HG03135 (cell line): Measurements from ENCODE around the gene CANT1.

Source experiments
- ATAC-seq: cut with Tn5 transposase; IDR thresholded peaks from one replicate; pipeline ENCODE4 v1.9.1; 2021; ENCODE audit warnings: mild to moderate bottlenecking, moderate library complexity; ENCODE audit not compliant: unreplicated experiment

Gene CANT1

GRCh38 chr17:79009397-79010303, at the start of gene CANT1:
CANT1 (minus strand) TSS chr17:79009764; CDS start chr17:78997622, 12,142 bp downstream.
- ATAC-seq = peak; percentile 85

- no peak for ATAC-seq
Observed at GRCh38 chr17:79057737-79058385, 48.3 kb upstream of the CANT1 start.

DNA sequence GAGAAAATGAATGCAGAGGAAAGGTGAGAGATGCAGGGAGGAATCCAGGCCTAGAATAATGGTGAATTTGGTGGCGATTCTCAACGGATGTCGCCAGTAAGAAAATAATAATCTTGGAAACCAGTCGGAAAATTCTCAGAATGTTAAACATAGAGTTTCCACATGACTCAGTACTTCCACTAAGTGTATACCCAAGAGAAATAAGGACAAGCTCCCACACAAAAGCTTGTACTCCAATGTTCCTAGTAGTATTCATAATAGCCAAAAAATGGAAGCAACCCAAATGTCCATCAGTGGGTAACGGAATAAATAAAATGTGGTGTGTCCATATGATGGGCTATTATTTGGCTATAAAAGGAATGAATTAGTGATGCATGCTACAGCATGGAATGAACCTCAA, 45.6 kb upstream of the CANT1 start:
- ATAC-seq = no peak

DNA sequence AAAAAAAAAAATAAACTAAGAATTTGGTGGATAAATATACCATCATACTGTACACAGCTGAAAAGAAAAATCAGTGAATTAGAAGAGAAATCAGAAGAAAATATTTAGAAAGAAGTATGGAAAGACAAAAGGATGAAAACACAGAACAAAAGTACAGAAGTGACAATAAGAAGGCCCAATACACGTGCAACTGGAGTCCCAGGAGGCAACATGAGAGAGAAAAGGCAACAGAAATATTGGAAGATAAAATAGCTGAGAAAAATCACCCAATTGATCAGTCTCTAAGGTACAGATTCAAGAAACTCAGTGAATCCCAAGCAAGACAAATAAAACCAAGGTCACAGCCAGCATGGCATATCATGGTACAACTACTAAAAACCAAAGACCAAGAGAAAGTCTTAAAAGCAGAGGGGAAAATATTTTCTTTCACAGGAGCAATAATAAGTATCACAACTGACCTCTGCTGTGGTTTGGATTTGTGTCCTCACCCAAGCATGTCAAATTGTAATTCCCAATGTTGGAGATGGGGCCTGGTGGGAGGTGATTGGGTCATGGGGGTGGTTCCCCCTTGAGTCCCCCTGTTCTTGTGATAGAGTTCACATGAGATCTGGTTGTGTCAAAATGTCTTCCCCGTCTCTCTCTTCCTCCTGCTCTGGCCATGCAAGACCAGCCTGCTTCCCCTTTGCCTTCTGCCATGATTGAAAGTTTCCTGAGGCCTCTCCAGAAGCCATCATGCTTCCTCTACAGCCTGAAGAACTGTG, 44.8 kb upstream of the CANT1 start:
- ATAC-seq = no peak

- ATAC-seq = no peak
Observed at GRCh38 chr17:79053251-79053925, 43.8 kb upstream of the CANT1 start.

DNA sequence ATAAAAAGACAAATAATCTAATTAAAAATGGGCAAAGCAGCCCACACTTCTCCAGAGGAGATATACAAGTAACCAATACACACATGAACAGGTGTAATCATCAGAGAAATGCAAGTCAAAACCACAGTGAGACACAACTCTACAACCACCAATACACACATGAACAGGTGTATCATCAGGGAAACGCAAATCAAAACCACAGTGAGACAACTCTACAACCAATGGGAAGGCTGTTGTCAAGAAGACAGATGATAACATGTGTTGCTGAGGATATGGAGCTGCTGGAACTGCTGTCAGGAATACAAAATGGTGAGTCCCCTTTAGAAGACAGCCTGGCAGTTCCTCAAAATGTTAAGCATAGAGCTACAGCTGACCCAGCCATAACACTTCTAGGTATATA, 42.6 kb upstream of the CANT1 start:
- ATAC-seq = no peak

DNA sequence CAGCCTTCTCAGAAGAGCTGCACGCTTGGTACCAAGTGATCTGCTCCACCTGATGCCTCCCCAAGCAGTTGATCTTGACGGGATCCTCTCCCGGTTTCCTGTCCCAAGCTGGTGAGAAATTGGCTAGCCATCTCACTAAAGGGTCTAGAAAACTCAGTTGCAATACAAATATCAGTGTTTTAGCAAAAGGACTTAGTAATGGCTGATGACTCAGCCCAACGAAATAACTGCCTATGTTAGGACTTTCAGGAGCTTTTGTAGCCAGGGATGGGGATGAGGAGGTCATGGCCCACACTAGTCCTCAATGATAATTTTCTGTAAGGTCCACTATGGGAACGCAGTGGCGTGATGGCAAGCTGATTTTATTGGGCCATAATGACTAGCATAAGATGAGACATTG, 41.7 kb upstream of the CANT1 start:
- no peak for ATAC-seq

- no peak for ATAC-seq
Observed at GRCh38 chr17:79050551-79050950, 41.0 kb upstream of the CANT1 start.

DNA sequence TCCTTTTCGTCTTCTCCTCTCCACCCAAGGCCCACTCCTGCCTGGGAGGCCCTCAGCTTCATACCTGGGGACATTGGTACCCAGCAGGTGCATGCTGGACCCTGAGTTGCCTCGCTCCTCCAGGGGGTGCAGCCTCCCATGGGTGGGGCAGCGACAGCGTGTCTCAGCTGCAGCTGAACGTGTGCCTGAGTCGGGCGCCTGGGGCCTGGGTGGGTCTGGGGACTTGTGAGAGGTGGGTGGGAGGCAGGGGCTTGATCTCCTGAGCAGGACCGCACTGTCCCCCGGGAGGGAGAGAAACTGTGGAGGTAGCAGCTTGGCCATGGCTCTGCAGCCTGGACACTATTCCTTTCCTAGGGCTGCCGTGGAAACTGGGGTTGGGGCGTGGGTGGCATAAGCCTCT, 40.3 kb upstream of the CANT1 start:
- no peak for ATAC-seq

DNA sequence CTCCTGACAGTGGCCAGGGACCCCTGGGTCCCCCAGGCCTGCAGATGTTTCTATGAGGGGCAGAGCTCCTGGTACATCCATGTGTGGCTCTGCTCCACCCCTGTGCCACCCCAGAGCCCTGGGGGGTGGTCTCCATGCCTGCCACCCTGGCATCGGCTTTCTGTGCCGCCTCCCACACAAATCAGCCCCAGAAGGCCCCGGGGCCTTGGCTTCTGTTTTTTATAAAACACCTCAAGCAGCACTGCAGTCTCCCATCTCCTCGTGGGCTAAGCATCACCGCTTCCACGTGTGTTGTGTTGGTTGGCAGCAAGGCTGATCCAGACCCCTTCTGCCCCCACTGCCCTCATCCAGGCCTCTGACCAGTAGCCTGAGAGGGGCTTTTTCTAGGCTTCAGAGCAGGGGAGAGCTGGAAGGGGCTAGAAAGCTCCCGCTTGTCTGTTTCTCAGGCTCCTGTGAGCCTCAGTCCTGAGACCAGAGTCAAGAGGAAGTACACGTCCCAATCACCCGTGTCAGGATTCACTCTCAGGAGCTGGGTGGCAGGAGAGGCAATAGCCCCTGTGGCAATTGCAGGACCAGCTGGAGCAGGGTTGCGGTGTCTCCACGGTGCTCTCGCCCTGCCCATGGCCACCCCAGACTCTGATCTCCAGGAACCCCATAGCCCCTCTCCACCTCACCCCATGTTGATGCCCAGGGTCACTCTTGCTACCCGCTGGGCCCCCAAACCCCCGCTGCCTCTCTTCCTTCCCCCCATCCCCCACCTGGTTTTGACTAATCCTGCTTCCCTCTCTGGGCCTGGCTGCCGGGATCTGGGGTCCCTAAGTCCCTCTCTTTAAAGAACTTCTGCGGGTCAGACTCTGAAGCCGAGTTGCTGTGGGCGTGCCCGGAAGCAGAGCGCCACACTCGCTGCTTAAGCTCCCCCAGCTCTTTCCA, 39.5 kb upstream of the CANT1 start:
- no peak for ATAC-seq

- ATAC-seq = no peak
Observed at GRCh38 chr17:79047923-79048825, 38.6 kb upstream of the CANT1 start.

- no peak for ATAC-seq
Observed at GRCh38 chr17:79047291-79047920, 37.8 kb upstream of the CANT1 start.

DNA sequence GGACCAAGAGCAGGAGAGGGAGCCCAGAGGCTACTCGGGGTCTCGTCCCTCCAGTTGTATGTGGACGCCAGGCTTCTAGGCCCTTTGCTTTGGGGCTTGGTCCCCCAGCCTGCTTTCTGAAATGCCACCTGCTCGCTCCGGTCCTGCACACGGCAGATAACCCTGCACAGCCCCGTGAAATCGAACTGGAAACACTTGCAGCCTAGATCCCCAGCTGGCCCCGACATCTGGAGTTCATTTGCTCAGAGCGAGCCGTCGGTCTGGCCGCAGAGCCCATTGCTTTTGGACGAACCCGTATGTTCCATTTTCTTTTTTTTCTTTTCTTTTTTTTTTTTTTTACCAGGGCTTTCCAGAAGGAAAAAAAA, 37.3 kb upstream of the CANT1 start:
- no peak for ATAC-seq

GRCh38 chr17:79046197-79046915, 36.8 kb upstream of the CANT1 start:
- ATAC-seq = no peak

GRCh38 chr17:79045842-79046196, 36.3 kb upstream of the CANT1 start:
- ATAC-seq = no peak

- ATAC-seq = no peak
Observed at GRCh38 chr17:79045001-79045729, 35.6 kb upstream of the CANT1 start.

DNA sequence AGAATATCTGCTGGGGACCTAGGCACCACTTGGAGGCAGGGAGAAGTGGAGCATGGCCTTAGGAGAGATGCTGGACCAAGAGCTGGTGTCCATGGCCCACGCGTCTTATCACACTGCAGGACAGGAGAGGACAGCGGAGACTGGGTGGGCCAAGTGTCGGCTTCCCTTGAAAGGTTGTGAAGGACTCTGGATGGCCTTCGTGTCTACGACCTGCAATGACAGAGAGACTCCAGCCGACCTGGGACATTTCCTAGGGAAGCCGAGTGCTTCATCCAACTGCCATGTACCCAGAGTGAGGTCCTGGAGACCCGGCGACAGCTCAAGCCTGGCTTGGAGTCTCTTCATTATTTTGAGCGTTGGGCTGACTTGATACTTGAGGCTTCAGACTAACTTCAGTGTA, 34.9 kb upstream of the CANT1 start:
- no peak for ATAC-seq
